Liver (tissue), 3 donors: ENCODE data around the gene ZNF22.

Experiments used
- CTCF ChIP-seq: fragments of 150-350 bp; IDR thresholded peaks from 2 replicates; pipeline ENCODE4 v1.5.1; 2017; ENCODE audit warnings: improper control_type of control experiment, low read depth, low read length; ENCODE audit not compliant: missing input control
- JUND ChIP-seq, 2 donors: IDR thresholded peaks; 2 replicates each; pipeline ENCODE4 v1.6.1; 2016; ENCODE audit warnings: antibody characterized with exemption in 2 of 2
- NR2F2 ChIP-seq: IDR thresholded peaks from 2 replicates; pipeline ENCODE4 v1.6.1; 2016; ENCODE audit warnings: antibody characterized with exemption
- RAD21 ChIP-seq, 2 donors: IDR thresholded peaks; 2 replicates each; pipeline ENCODE4 v1.6.1; 2016; ENCODE audit warnings: antibody characterized with exemption in 2 of 2, mild to moderate bottlenecking in 2 of 2
- REST ChIP-seq: IDR thresholded peaks from 2 replicates; pipeline ENCODE4 v1.6.1; 2016; ENCODE audit warnings: antibody characterized with exemption, mild to moderate bottlenecking
- RXRA ChIP-seq, 2 donors: IDR thresholded peaks; 2 replicates each; pipeline ENCODE4 v1.6.1; 2017 to 2018; ENCODE audit warnings: antibody characterized with exemption in 2 of 2, mild to moderate bottlenecking in 1 of 2
- SP1 ChIP-seq: IDR thresholded peaks from 2 replicates; pipeline ENCODE4 v1.6.1; 2018; ENCODE audit warnings: antibody characterized with exemption, mild to moderate bottlenecking
- TAF1 ChIP-seq: conservative IDR thresholded peaks from 2 replicates; pipeline ENCODE4 v1.6.1; 2016; ENCODE audit warnings: antibody characterized with exemption, mild to moderate bottlenecking
- YY1 ChIP-seq: IDR thresholded peaks from 2 replicates; pipeline ENCODE4 v1.6.1; 2016; ENCODE audit warnings: antibody characterized with exemption, mild to moderate bottlenecking
- TF ChIP-seq, protein P1 (sequence below): IDR thresholded peaks from 2 replicates; pipeline ENCODE4 v1.6.1; 2016; ENCODE audit warnings: antibody characterized with exemption
- TF ChIP-seq, protein P2 (sequence below): IDR thresholded peaks from 2 replicates; pipeline ENCODE4 v1.6.1; 2016; ENCODE audit warnings: antibody characterized with exemption
- donor health status: healthy.
- donor health status: healthy.

GRCh38 chr10:44960482-44961229, 40.1 kb upstream of the ZNF22 start:
- TF ChIP-seq TAF1 (no peak), CTCF (no peak), SP1 (no peak), REST (no peak), RAD21 (IDR thresholded peaks at IDR 0.05) (no peak), JUND (IDR thresholded peaks at IDR 0.05) (no peak), NR2F2 (no peak), RXRA (IDR thresholded peaks at IDR 0.05) (no peak), YY1 (no peak)
- TF ChIP-seq, protein P1, sequence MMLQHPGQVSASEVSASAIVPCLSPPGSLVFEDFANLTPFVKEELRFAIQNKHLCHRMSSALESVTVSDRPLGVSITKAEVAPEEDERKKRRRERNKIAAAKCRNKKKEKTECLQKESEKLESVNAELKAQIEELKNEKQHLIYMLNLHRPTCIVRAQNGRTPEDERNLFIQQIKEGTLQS, result no peak
- TF ChIP-seq, protein P2, sequence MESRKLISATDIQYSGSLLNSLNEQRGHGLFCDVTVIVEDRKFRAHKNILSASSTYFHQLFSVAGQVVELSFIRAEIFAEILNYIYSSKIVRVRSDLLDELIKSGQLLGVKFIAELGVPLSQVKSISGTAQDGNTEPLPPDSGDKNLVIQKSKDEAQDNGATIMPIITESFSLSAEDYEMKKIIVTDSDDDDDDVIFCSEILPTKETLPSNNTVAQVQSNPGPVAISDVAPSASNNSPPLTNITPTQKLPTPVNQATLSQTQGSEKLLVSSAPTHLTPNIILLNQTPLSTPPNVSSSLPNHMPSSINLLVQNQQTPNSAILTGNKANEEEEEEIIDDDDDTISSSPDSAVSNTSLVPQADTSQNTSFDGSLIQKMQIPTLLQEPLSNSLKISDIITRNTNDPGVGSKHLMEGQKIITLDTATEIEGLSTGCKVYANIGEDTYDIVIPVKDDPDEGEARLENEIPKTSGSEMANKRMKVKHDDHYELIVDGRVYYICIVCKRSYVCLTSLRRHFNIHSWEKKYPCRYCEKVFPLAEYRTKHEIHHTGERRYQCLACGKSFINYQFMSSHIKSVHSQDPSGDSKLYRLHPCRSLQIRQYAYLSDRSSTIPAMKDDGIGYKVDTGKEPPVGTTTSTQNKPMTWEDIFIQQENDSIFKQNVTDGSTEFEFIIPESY, result no peak
